Neuronal stem cell (in vitro differentiated cells): Measurements from ENCODE around the gene HDAC1.
"Not testable (repeated sequence)": the region's sequence is repeated elsewhere in the genome, so short reads cannot be mapped to it uniquely, and the experiment has no call there.

Source experiments
- DNase-seq: peaks from one replicate; pipeline ENCODE4 v3.0.0-alpha.2; 2013; ENCODE audit warnings: low spot score
- H2AFZ ChIP-seq: one replicate; pipeline ENCODE4 v1.6.1; 2013; ENCODE audit warnings: mild to moderate bottlenecking, low read length, inconsistent platforms
- H2AK5ac ChIP-seq: 2 replicates; pipeline ENCODE4 v1.6.1; 2013; ENCODE audit warnings: low read depth, mild to moderate bottlenecking, inconsistent platforms, low read length, moderate library complexity, mixed read lengths
- H2BK120ac ChIP-seq: 2 replicates; pipeline ENCODE4 v1.6.1; 2013; ENCODE audit warnings: low read depth, mild to moderate bottlenecking, inconsistent platforms, low read length, moderate library complexity, mixed read lengths
- H2BK12ac ChIP-seq: one replicate; pipeline ENCODE4 v1.6.1; 2013; ENCODE audit warnings: low read length, inconsistent platforms
- H2BK15ac ChIP-seq: 2 replicates; pipeline ENCODE4 v1.6.1; 2013; ENCODE audit warnings: mild to moderate bottlenecking, low read length, inconsistent platforms, mixed read lengths
- H2BK5ac ChIP-seq: one replicate; pipeline ENCODE4 v1.6.1; 2013; ENCODE audit warnings: inconsistent platforms, mild to moderate bottlenecking, low read length, moderate library complexity
- H3K14ac ChIP-seq: one replicate; pipeline ENCODE4 v1.6.1; 2013; ENCODE audit warnings: low read length, inconsistent platforms
- H3K18ac ChIP-seq: 2 replicates; pipeline ENCODE4 v1.6.1; 2013; ENCODE audit warnings: low read length, inconsistent platforms
- H3K23ac ChIP-seq: 2 replicates; pipeline ENCODE4 v1.6.1; 2013; ENCODE audit warnings: low read depth, mild to moderate bottlenecking, mixed read lengths, low read length, inconsistent platforms; ENCODE audit not compliant: poor library complexity
- H3K27ac ChIP-seq: replicated peaks from 3 replicates; pipeline ENCODE4 v1.5.1; 2013; ENCODE audit warnings: low read length, inconsistent platforms
- H3K27me3 ChIP-seq, 3 experiments: 2 replicates each; pipeline ENCODE4 v1.6.1; 2013; ENCODE audit warnings: low read length in 3 of 3, mild to moderate bottlenecking in 2 of 3, inconsistent platforms in 1 of 3, low read depth in 1 of 3, mixed read lengths in 1 of 3, moderate library complexity in 1 of 3; ENCODE audit not compliant: control insufficient read depth in 3 of 3, insufficient read depth in 3 of 3
- H3K36me3 ChIP-seq, 2 donors: replicated peaks in 1 of 2; 2 replicates each; pipeline ENCODE4 v1.6.1; 2013; ENCODE audit warnings: low read length in 2 of 2; ENCODE audit not compliant: control insufficient read depth in 2 of 2, insufficient read depth in 2 of 2
- H3K4ac ChIP-seq: 2 replicates; pipeline ENCODE4 v1.6.1; 2013; ENCODE audit warnings: inconsistent platforms, mild to moderate bottlenecking, low read length, moderate library complexity
- H3K4me1 ChIP-seq, 2 donors: 1 replicate in 1 of 2; 2 replicates in 1 of 2; pipeline ENCODE4 v1.6.1; 2013; ENCODE audit warnings: low read length in 2 of 2, low read depth in 1 of 2; ENCODE audit not compliant: control insufficient read depth in 2 of 2, insufficient read depth in 1 of 2
- H3K4me2 ChIP-seq: one replicate; pipeline ENCODE4 v1.6.1; 2013; ENCODE audit warnings: mild to moderate bottlenecking, low read length, inconsistent platforms; ENCODE audit not compliant: insufficient read depth, poor library complexity, severe bottlenecking
- H3K4me3 ChIP-seq, 2 donors: 2 replicates each; pipeline ENCODE4 v1.5.1; 2013; ENCODE audit warnings: low read length in 2 of 2, mild to moderate bottlenecking in 2 of 2, inconsistent platforms in 1 of 2, moderate library complexity in 1 of 2
- H3K79me1 ChIP-seq: one replicate; pipeline ENCODE4 v1.6.1; 2013; ENCODE audit warnings: low read depth, mild to moderate bottlenecking, inconsistent platforms, low read length, moderate library complexity
- H3K9ac ChIP-seq: one replicate; pipeline ENCODE4 v1.6.1; 2013; ENCODE audit warnings: mild to moderate bottlenecking, low read depth, low read length, inconsistent platforms; ENCODE audit not compliant: poor library complexity
- H3K9me3 ChIP-seq, 2 donors: replicated peaks in 1 of 2; 2 replicates each; pipeline versions ENCODE3 to v1.6.1; 2013; ENCODE audit warnings: low read length in 2 of 2, mild to moderate bottlenecking in 2 of 2, inconsistent platforms in 1 of 2, low read depth in 1 of 2, mixed read lengths in 1 of 2, moderate library complexity in 1 of 2; ENCODE audit not compliant: control insufficient read depth in 2 of 2, insufficient read depth in 1 of 2
- H4K8ac ChIP-seq: one replicate; pipeline ENCODE4 v1.6.1; 2013; ENCODE audit warnings: low read depth, mild to moderate bottlenecking, inconsistent platforms, low read length, moderate library complexity
- H4K91ac ChIP-seq: one replicate; pipeline ENCODE4 v1.6.1; 2013; ENCODE audit warnings: low read length, low read depth, mild to moderate bottlenecking, inconsistent platforms; ENCODE audit not compliant: poor library complexity
- WGBS, 2 donors: extraction: QIAGEN DNeasy Blood & Tissue Kit; methylation state at CpG; one replicate each; pipeline ENCODE4 v1.1.7; 2013; ENCODE audit warnings: missing lambda C conversion rate in 2 of 2, mixed read lengths in 1 of 2; ENCODE audit not compliant: insufficient read length in 2 of 2, insufficient replicate concordance in 1 of 2; ENCODE audit errors: extremely low coverage in 2 of 2; 5-methylcytosine and 5-hydroxymethylcytosine counted together

The HDAC1 gene

GRCh38 chr1:32255072-32256071 is 36.5 kb upstream of the HDAC1 start:
- H3K4me1 ChIP-seq = peaks cover 0 to 8% of the 10 kb centered on the region in 2 donors
- no peak overlapping the region for H3K18ac ChIP-seq
- no peak overlapping the region for H3K27ac ChIP-seq
- no peaks in the 10 kb centered on the region for H3K27me3 ChIP-seq
- no CpG with 5 or more reads among the region's 10 CpGs for WGBS, 2 donors
- H3K79me1 ChIP-seq = no peaks in the 10 kb centered on the region
- no peak overlapping the region for H3K4me2 ChIP-seq
- no peak overlapping the region for H4K91ac ChIP-seq
- no peak overlapping the region for H3K4ac ChIP-seq
- no peak overlapping the region for H2BK120ac ChIP-seq
- no peak overlapping the region for H2BK15ac ChIP-seq
- no peaks in the 10 kb centered on the region for H3K9me3 ChIP-seq
- H3K4me3 ChIP-seq = no peak overlapping the region
- H4K8ac ChIP-seq = no peak overlapping the region
- H3K14ac ChIP-seq = no peak overlapping the region
- H2BK5ac ChIP-seq = no peak overlapping the region
- no peak overlapping the region for H2BK12ac ChIP-seq
- H2AK5ac ChIP-seq = no peak overlapping the region
- no peak overlapping the region for H3K9ac ChIP-seq
- no peak for DNase-seq
- no peak overlapping the region for H2AFZ ChIP-seq
- no peak overlapping the region for H3K23ac ChIP-seq
- no peaks in the 10 kb centered on the region for H3K36me3 ChIP-seq

DNA sequence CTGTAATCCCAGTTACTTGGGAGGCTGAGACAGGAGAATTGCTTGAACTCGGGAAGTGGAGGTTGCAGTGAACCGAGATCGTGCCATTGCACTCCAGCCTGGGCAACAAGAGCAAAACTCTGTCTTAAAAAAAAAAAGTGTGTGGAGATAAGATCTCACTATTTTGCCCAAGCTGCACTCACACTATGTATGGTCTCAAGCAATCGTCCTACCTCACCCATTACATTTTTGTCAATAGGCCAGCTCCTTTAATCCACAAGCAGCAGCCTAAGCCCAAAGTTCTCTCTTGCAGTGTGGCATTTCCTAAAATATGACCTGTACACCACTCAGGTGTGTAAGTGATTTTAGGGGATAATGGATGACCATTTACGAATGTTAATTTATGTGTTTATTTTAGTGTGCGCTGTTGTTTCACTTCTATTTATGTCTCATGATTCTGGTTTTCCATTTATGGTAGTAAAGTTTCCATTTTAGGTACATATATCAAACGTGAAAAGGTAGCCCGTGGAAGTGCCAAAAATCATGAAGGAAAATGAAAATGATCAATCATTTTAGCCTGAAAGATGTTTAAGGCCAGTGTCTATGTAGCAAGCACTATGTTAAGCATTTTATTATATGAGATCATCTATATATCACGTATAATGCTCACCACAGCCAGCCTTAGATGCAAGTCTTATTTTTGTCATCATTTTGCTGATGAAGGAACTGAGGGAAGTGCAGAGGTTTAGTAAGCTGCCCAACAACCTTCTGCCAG is 35.2 kb upstream of the HDAC1 start:
- WGBS, 2 donors = no CpG with 5 or more reads among the region's 9 CpGs
- Histone ChIP-seq H3K4ac (no peak overlapping the region), H3K27ac (no peak overlapping the region), H3K36me3 (no peaks in the 10 kb centered on the region), H3K18ac (no peak overlapping the region), H2BK120ac (no peak overlapping the region), H3K79me1 (no peaks in the 10 kb centered on the region), H2BK15ac (no peak overlapping the region), H2AFZ (no peak overlapping the region), H3K9ac (no peak overlapping the region), H2BK5ac (no peak overlapping the region), H3K4me2 (no peak overlapping the region), H3K9me3 (no peaks in the 10 kb centered on the region), H3K4me3 (no peak overlapping the region), H3K14ac (no peak overlapping the region), H4K91ac (no peak overlapping the region), H2BK12ac (no peak overlapping the region), H3K23ac (no peak overlapping the region), H2AK5ac (no peak overlapping the region), H3K27me3 (no peaks in the 10 kb centered on the region), H4K8ac (no peak overlapping the region), H3K4me1 (peaks cover 0 to 4% of the 10 kb centered on the region in 2 donors)
- no peak for DNase-seq

GRCh38 chr1:32257227-32257508 is 34.7 kb upstream of the HDAC1 start:
- H2AFZ ChIP-seq = no peak overlapping the region
- H3K27ac ChIP-seq = no peak overlapping the region
- H3K79me1 ChIP-seq = no peaks in the 10 kb centered on the region
- H2BK12ac ChIP-seq = no peak overlapping the region
- no peak overlapping the region for H3K14ac ChIP-seq
- H2BK120ac ChIP-seq = no peak overlapping the region
- no peak overlapping the region for H4K91ac ChIP-seq
- no CpG with 5 or more reads among the region's 6 CpGs for WGBS, 2 donors
- H2AK5ac ChIP-seq = no peak overlapping the region
- no peak overlapping the region for H3K4me2 ChIP-seq
- no peak overlapping the region for H3K23ac ChIP-seq
- H3K18ac ChIP-seq = no peak overlapping the region
- H3K4me1 ChIP-seq = no peaks in the 10 kb centered on the region
- DNase-seq = no peak
- H3K9me3 ChIP-seq = no peaks in the 10 kb centered on the region
- H3K27me3 ChIP-seq = no peaks in the 10 kb centered on the region
- no peak overlapping the region for H3K4me3 ChIP-seq
- H2BK15ac ChIP-seq = no peak overlapping the region
- no peak overlapping the region for H3K4ac ChIP-seq
- no peak overlapping the region for H2BK5ac ChIP-seq
- H4K8ac ChIP-seq = no peak overlapping the region
- H3K9ac ChIP-seq = no peak overlapping the region
- H3K36me3 ChIP-seq = no peaks in the 10 kb centered on the region

DNA sequence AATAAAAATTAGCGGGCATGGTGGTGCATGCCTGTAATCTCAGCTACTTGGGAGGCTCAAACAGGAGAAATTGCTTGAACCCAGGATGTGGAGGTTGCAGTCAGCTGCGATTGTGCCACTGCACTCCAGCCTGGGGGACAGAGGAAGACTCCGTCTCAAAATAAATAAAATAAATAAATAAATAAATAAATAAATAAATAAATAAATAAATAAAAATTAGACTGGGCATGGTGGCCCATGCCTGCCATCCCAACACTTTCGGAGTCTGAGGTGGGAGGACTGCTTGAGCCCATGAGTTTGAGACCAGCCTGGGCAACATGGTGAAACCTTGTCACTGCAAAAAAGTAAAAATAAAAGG is 28.7 kb upstream of the HDAC1 start:
- not testable (repeated sequence) for H3K9ac ChIP-seq, H3K9me3 ChIP-seq, H3K79me1 ChIP-seq

More for the DNA sequence above, 28.7 kb upstream of the HDAC1 start:
- not testable (repeated sequence) for H2BK12ac ChIP-seq, H2AK5ac ChIP-seq, H3K27me3 ChIP-seq, H2BK15ac ChIP-seq, H2AFZ ChIP-seq, H3K4me3 ChIP-seq, H3K23ac ChIP-seq, H3K4me2 ChIP-seq, H4K8ac ChIP-seq, H3K4me1 ChIP-seq, H4K91ac ChIP-seq, H3K4ac ChIP-seq, H3K36me3 ChIP-seq, H3K18ac ChIP-seq, DNase-seq, H3K14ac ChIP-seq, H2BK120ac ChIP-seq, H2BK5ac ChIP-seq, H3K27ac ChIP-seq
- WGBS, 2 donors = no CpG with 5 or more reads among the region's 4 CpGs
